HG03060 (cell line): Measurements from ENCODE around the gene PDCL2.
"Not testable (repeated sequence)": the region's sequence is repeated elsewhere in the genome, so short reads cannot be mapped to it uniquely, and the experiment has no call there.

ENCODE experiments used
- ATAC-seq: cut with Tn5 transposase; IDR thresholded peaks from one replicate; pipeline ENCODE4 v1.9.1; 2021; ENCODE audit warnings: low read depth, moderate number of reproducible peaks; ENCODE audit not compliant: unreplicated experiment

Gene PDCL2

DNA sequence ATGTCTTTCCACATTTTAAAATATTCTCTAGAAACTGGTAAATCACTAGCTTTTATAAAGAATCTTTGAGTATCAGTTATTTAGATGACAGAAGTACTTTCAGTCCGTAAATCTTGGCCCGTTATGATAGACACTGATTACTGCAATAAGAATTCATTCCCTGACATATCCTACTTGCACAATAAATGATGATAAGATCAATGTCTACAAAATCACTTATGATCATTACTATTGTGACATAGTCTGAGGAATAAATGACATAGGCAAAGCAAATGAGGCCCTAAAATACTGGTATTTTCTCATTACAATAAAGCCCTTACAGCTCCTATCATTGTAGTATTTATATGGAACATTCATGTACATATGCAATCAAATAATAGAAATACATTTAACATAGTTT is 6.6 kb upstream of the PDCL2 start:
- no peak for ATAC-seq

- no peak for ATAC-seq
Observed at GRCh38 chr4:55588160-55588559, 3.9 kb downstream of the PDCL2 start.

GRCh38 chr4:55582773-55583172 is 9.3 kb downstream of the PDCL2 start:
- not testable (repeated sequence) for ATAC-seq

GRCh38 chr4:55578341-55579010 is 13.6 kb downstream of the PDCL2 start:
- no peak for ATAC-seq

GRCh38 chr4:55575513-55575912 is 16.5 kb downstream of the PDCL2 start:
- ATAC-seq = no peak

GRCh38 chr4:55574252-55574651 is 17.8 kb downstream of the PDCL2 start:
- ATAC-seq = no peak

DNA sequence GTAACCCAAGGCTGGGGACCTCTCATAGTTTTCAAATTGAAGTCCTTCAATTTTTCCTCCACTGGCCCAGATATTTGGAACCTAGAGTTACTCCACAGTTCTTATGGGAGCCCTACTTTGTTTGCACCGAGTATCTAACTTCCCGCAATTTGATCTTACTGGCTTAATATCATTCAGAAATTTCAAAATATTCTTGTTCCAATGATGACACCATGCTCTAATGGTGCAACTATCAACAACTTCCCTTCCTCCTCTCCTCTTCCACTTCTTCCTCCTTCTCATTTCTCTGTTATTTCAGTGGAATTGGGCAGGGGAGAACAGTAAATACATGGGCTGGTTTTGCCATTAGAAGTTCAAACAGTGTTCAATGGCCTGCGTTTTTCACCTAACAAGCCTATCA is 20.2 kb downstream of the PDCL2 start:
- ATAC-seq = no peak

DNA sequence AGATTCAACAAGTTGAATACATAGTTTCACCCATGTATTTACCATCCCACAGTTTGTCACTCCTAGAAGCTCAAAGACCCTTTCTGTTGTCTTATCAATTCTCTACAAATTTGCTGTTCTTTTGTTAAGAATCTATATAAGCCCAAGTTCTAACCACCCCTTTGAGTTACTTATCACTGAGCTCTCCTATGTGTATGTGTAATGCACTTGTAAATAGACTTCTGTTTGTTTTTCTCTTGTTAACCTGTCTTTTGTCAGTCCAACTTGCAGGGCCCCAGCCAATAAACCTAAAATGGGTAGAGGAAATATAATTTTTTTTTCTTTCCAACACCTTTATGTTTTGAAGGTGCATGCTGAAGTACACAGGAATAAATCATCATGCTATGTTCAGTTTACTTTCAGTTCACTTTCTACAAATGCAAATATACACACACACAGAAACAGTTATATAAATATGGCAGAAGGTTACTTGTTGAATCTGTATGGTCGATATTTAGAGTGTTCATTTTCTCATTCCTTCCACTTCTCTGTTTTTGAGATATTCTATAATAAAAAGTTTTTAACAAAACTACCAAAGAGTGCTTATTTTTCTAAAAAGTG is 23.0 kb downstream of the PDCL2 start:
- no peak for ATAC-seq

DNA sequence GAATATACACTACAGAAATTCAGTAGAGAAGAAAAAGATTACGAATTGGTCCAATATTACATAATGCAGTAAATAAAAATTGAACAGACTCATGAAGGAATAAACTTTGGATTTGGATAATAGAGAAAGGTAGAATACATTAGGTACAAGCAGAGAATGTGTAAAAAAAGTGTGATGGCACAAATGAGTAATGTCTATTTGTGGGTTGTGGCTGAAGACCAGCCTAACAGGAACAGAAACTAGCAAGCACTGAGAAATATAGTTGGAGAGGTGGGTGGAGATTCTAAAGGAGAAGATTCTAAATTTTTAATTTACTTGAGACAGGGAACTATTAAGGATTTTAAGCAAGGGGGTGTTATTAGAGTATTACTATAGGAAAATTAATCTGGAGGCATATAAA is 30.2 kb downstream of the PDCL2 start:
- ATAC-seq = peak; percentile 100

DNA sequence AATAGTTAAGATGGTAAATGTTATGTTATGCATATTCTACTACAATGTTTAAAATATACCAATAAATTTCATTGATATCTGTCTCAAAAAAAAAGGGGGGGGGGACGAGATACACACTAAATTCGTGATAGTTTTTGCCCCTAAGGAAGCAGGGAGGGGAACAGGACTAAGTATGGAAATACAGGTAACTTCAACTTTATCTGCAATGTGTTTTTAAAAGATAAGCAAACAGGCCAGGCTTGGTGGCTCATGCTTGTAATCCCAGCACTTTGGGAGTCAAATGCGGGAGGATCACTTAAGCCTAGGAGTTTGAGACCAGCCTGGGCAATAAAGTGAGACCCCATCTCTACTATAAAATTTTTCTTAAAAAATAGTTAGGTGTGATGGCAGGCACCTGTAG is 31.9 kb downstream of the PDCL2 start:
- no peak for ATAC-seq

GRCh38 chr4:55554453-55555030 is 37.5 kb downstream of the PDCL2 start:
- ATAC-seq = no peak

DNA sequence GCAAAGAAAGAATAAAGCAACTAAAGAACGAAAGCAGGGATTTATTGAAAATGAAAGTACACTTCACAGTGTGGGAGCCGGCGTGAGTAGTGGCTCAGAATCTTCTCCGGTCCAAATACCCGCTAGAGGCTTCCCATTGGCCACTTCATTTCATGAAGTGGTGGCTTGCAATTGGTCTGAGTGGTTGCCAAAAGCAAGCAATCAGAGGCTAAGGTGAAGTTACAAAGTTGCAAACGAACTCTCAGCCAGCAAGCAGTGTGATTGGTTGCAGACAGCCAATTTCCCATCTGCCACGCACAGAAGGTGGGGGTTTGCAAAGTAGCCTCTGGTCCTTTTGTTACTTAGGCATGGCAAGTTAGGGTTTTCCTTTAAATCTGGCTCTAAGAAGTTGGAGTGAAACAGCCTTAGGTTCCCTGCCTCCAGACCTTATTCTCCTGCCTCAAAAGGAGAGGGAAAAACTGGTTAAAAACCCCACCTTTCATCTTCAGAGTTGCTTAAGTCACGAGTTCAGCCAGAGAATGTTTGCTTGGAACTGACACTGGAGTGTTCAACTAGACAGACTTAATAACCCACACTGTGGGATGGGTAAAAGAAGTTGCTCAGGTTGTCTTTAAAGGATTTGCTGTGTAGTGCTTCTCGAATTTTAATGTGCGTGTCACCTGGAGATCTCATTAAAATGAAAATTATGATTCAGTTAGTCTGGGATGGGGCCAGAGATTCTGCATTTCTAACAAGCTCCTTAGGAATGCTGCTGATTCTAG is 38.4 kb downstream of the PDCL2 start:
- no peak for ATAC-seq

DNA sequence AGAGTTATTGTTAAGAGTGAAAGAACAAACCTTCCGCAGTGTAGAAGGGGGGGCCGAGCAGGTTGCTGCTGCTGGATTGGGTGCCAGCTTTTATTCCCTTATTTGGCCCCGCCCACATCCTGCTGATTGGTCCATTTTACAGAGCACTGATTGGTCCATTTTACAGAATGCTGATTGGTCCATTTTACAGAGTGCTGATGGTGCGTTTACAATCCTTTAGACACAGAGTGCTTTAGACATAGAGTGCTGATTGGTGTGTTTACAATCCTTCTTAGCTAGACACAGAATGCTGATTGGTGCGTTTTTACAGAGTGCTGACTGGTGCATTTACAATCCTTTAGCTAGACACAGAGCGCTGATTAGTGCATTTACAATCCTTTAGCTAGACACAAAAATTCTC is 40.1 kb downstream of the PDCL2 start:
- not testable (repeated sequence) for ATAC-seq

GRCh38 chr4:55549888-55550287 is 42.2 kb downstream of the PDCL2 start:
- no peak for ATAC-seq

GRCh38 chr4:55547918-55548317 is 44.1 kb downstream of the PDCL2 start:
- no peak for ATAC-seq

DNA sequence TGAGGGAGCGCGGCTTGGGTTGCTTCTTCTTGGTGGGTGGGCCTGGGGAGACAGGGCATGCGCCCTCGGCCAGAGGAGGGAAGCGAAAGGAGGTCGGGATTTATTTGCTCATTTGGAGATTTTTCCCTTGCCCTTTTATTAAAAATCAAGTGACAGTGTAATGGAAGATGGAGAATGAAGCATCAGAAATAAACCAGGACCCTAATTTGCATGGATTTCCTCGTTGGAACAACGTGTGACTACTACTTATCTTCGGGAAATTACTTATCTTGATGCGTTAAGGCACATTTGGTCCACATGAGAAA is 44.6 kb downstream of the PDCL2 start:
- ATAC-seq = no peak

GRCh38 chr4:55546756-55547465 is 45.1 kb downstream of the PDCL2 start, which contains the start of gene CLOCK:
TSS of gene CLOCK (minus strand) at chr4:55546909. CDS start at chr4:55482785, 64,124 bp downstream.
- peak; percentile 56 for ATAC-seq

DNA sequence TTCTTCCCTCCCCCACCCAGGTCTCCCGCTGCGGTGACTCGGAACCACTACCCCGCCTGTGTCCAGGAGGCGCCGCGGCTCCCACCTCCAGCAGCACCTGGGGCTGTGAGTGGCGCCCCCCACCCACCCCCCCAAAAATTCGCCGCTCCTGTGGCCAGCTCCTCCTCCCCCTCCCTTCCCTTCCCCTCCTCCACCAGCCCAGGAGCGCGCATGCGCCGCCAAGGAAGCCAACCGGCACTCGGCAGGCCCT is 45.6 kb downstream of the PDCL2 start:
- no peak for ATAC-seq

GRCh38 chr4:55545641-55546505 is 46.2 kb downstream of the PDCL2 start:
- ATAC-seq = no peak

DNA sequence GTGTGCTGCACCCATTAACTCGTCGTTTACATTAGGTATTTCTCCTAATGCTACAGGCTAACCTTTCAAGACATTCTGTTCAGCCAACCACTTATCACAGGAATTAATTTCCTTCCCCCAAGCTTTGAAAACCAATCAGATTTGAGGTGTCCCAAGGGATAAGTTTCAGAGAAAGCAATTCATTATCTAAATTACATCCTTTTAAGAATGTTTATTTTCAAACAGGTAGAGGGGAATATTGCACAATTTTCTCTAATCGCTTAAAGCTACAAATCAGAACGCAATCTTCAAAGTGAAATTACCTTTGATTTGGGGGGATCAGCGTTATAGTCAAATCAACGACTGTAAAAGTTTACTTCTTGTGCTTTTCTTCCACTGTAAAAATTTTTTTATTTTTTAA is 46.9 kb downstream of the PDCL2 start:
- ATAC-seq = no peak
